Activated CD8-positive, alpha-beta memory T cell treated with anti-CD3 and anti-CD28 coated beads, Interleukin-2, amount 10 ng/mL, durations not matched to agents 7 days and 5 days (primary cell): ENCODE measurements around the gene RNF2. TPM values are rescaled to one million over a fixed set of nuclear protein-coding genes. Genes with fewer than 3 reads are reported as not detected.
"Not testable (repeated sequence)": the region's sequence is repeated elsewhere in the genome, so short reads cannot be mapped to it uniquely, and the experiment has no call there.

Experiments
- ATAC-seq: fragments of 150-1000 bp; cut with Tn5 transposase; one replicate; pipeline ENCODE4 v1.10.0; 2021; ENCODE audit warnings: moderate library complexity
- CTCF ChIA-PET: fragments of 350-600 bp; sonication (Branson Sonifier 250); formaldehyde crosslinking; loops from one replicate; lab custom pipeline; 2021; ENCODE audit warnings: antibody characterized with exemption; lab: Charles Lee
- DNase-seq: peaks from one replicate; pipeline ENCODE4 v3.0.0-alpha.2; 2020
- H3K27ac Mint-ChIP-seq: one replicate; pipeline ENCODE4 v1.8.0; 2021; ENCODE audit warnings: mild to moderate bottlenecking, mixed read lengths
- H3K27me3 Mint-ChIP-seq: one replicate; pipeline ENCODE4 v1.8.0; 2021; ENCODE audit warnings: mixed read lengths
- H3K36me3 Mint-ChIP-seq: one replicate; pipeline ENCODE4 v1.8.0; 2021; ENCODE audit warnings: mild to moderate bottlenecking, mixed read lengths
- H3K4me1 Mint-ChIP-seq: one replicate; pipeline ENCODE4 v1.8.0; 2021; ENCODE audit warnings: mixed read lengths
- H3K4me3 Mint-ChIP-seq: one replicate; pipeline ENCODE4 v1.8.0; 2021; ENCODE audit warnings: mild to moderate bottlenecking, moderate library complexity, mixed read lengths
- H3K9me3 Mint-ChIP-seq: one replicate; pipeline ENCODE4 v1.8.0; 2022; ENCODE audit warnings: low read depth, mixed read lengths
- total RNA-seq, 2 experiments: library from RNA; stranded (reverse); gene quantifications; one replicate each; pipeline ENCODE4 v1.2.3, GENCODE V29; 2021

RNF2 gene
- total RNA-seq, 2 experiments from 2014 or later, result 16.1 to 24.9 TPM

DNA sequence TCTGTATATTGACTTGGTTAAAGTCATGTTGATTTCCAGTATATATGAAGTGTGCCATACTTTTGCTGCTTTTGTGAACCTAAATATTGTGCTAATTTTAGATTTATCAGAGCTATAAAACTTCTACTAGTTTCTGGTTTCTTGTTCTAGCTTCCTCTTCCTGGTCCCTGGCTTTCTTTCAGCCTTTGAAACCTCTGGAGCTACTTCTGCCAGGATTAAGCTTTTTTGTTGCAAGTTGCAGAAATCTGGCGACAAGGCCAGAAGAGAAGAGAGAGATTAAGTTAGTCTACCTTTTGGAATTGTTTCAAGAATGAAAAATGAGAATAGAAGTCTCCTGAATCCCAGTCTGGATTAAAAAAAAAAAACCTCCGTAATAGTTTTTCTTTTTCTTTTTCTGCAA, 13.5 kb downstream of the RNF2 start:
- H3K4me3 Mint-ChIP-seq, result no peak overlapping the region

DNA sequence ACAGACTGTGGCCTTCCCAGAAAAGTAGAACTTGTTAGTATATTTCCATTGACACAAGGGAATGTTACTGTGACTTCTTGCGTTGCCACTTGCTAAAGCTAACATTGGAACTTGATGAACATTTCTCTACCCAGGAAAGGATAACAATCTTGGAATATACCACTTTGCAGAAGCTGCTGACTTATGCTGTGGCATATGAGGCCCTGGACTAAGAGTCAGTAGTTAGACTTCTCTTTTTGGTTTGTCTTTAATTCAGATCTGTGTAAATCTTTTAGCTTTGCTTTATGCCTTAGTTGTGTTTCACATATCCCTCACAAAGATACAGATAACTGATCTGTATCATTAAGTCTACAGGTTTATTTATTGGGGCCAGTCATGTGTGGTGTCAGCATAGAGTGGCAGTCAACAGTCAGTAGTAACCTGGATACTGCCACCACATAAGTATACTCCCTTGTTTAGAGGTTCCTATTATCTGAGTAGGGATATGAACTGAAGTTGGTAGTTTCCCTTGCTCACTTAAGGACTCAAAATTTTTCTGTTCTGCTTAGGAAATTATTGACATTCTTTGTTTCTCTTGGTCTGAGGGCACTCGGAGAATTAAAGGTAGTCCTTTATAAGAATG, 14.7 kb downstream of the RNF2 start:
- Mint-ChIP-seq H3K4me3 (no peak overlapping the region), H3K36me3 (peaks cover 23% of the 10 kb centered on the region), H3K4me1 (peaks cover 9% of the 10 kb centered on the region), H3K9me3 (no peaks in the 10 kb centered on the region), H3K27ac (no peak overlapping the region), H3K27me3 (no peaks in the 10 kb centered on the region)
- no peak for DNase-seq
- CTCF ChIA-PET, result interaction anchor here (0.8 to 1.0 kb wide), 2 partner anchors 9 to 12 kb away, joined by 3 read pairs; no protein-coding TSS in a partner anchor
- no peak for ATAC-seq

More for the DNA sequence above, 13.5 kb downstream of the RNF2 start:
- no peaks in the 10 kb centered on the region for H3K27me3 Mint-ChIP-seq
- peaks cover 9% of the 10 kb centered on the region for H3K4me1 Mint-ChIP-seq
- no peak overlapping the region for H3K27ac Mint-ChIP-seq
- H3K9me3 Mint-ChIP-seq, result no peaks in the 10 kb centered on the region
- no peak for DNase-seq
- no peak for ATAC-seq
- CTCF ChIA-PET, result interaction anchor here (0.9 kb wide), 1 partner anchor 14 kb away, joined by 3 read pairs; no protein-coding TSS in a partner anchor
- peaks cover 20% of the 10 kb centered on the region for H3K36me3 Mint-ChIP-seq

DNA sequence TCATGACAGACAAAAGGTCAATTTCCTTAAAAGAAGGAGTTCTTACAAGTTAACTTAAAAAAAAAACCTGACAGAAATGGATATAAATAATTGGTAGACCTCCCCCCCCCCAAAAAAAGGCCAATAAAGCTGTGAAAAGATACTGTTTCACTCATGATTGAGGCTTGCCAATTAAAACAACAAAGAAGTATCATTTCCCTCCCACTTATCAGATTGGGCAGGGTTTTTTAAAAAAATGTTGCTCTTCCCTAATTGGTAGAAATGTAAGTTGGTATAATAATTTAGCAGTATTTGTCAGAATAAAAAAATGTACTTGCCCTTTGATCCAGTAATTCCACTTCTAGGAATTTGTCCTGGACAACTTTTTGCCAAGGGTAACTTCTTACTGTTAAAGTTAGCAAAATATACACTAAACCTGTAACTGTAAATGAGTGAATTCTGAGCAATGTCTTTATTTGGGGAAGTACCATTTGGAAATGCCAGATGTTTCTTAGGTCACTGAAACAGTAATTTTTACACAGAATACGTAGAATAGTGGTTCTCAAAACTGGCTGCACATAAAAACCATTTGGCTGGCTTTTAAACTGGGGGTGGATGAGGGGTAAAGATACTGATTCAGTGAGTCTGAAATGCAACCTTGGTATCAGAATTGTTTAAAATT, 17.5 kb downstream of the RNF2 start:
- H3K4me1 Mint-ChIP-seq, result peaks cover 7% of the 10 kb centered on the region
- peaks cover 32% of the 10 kb centered on the region for H3K36me3 Mint-ChIP-seq
- DNase-seq (no peak), ATAC-seq (no peak)
- H3K27me3 Mint-ChIP-seq, result no peaks in the 10 kb centered on the region
- H3K9me3 Mint-ChIP-seq, result no peaks in the 10 kb centered on the region
- H3K4me3 Mint-ChIP-seq, result no peak overlapping the region
- CTCF ChIA-PET, result no interaction called here
- no peak overlapping the region for H3K27ac Mint-ChIP-seq

DNA sequence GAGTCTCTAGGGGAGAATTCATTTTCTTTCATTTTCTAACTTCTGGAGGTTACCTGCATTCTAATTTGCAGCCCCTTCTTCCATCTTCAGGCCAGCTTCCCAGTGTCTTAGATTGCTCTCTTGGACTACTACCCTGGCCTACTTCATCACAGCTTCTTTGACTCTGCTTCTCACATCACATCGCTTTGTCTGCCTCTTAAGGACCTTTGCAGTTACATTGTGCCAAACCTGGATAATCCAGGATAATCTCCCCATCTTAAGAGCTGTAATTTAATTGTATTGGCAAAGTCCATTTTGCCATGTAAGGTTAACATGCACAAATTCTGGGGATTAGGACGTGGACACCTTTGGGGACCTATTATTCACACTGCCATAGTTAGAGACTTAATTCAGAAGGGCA, 18.4 kb downstream of the RNF2 start:
- no peak overlapping the region for H3K4me3 Mint-ChIP-seq
- ATAC-seq (no peak), DNase-seq (no peak)
- CTCF ChIA-PET, result interaction anchor here (1.0 kb wide), 1 partner anchor 81 kb away, joined by 3 read pairs; no protein-coding TSS in a partner anchor
- peaks cover 36% of the 10 kb centered on the region for H3K36me3 Mint-ChIP-seq
- no peaks in the 10 kb centered on the region for H3K9me3 Mint-ChIP-seq
- no peaks in the 10 kb centered on the region for H3K27me3 Mint-ChIP-seq
- peaks cover 11% of the 10 kb centered on the region for H3K4me1 Mint-ChIP-seq
- no peak overlapping the region for H3K27ac Mint-ChIP-seq

GRCh38 chr1:185065006-185065405, 19.6 kb downstream of the RNF2 start:
- not testable (repeated sequence) for DNase-seq, H3K27me3 Mint-ChIP-seq, H3K4me3 Mint-ChIP-seq, H3K9me3 Mint-ChIP-seq, H3K27ac Mint-ChIP-seq, ATAC-seq
- Mint-ChIP-seq H3K4me1 (peaks cover 11% of the 10 kb centered on the region), H3K36me3 (peaks cover 38% of the 10 kb centered on the region)
- CTCF ChIA-PET, result interaction anchor here (1.0 kb wide), 1 partner anchor 70 kb away, joined by 3 read pairs; no protein-coding TSS in a partner anchor

- Mint-ChIP-seq H3K27ac (no peak overlapping the region), H3K4me1 (peaks cover 11% of the 10 kb centered on the region), H3K9me3 (no peaks in the 10 kb centered on the region), H3K4me3 (no peak overlapping the region), H3K36me3 (peaks cover 37% of the 10 kb centered on the region), H3K27me3 (no peaks in the 10 kb centered on the region)
- no peak for DNase-seq
- CTCF ChIA-PET, result interaction anchor here (1.3 kb wide), 1 partner anchor 615 kb away, joined by 4 read pairs; no protein-coding TSS in a partner anchor
- no peak for ATAC-seq
These were observed 20.8 kb downstream of the RNF2 start for GRCh38 chr1:185066181-185066580.

GRCh38 chr1:185068341-185068740, 23.0 kb downstream of the RNF2 start:
- ATAC-seq, result no peak

GRCh38 chr1:185069202-185069772, 23.9 kb downstream of the RNF2 start:
- H3K4me3 Mint-ChIP-seq, result no peak overlapping the region
- DNase-seq, result no peak
- H3K9me3 Mint-ChIP-seq, result no peaks in the 10 kb centered on the region
- no peak for ATAC-seq
- peaks cover 36% of the 10 kb centered on the region for H3K36me3 Mint-ChIP-seq
- H3K4me1 Mint-ChIP-seq, result peaks cover 4% of the 10 kb centered on the region
- CTCF ChIA-PET, result interaction anchor here (1.1 to 1.3 kb wide), 2 partner anchors 9 to 23 kb away, joined by 3 read pairs; partner anchors contain the start of gene RNF2
- H3K27me3 Mint-ChIP-seq, result no peaks in the 10 kb centered on the region
- no peak overlapping the region for H3K27ac Mint-ChIP-seq

More at GRCh38 chr1:185068341-185068740, 23.0 kb downstream of the RNF2 start:
- peaks cover 38% of the 10 kb centered on the region for H3K36me3 Mint-ChIP-seq
- no peaks in the 10 kb centered on the region for H3K9me3 Mint-ChIP-seq
- H3K4me1 Mint-ChIP-seq, result peaks cover 4% of the 10 kb centered on the region
- H3K27ac Mint-ChIP-seq, result no peak overlapping the region
- no peak overlapping the region for H3K4me3 Mint-ChIP-seq
- CTCF ChIA-PET, result interaction anchor here (1.1 kb wide), 1 partner anchor 23 kb away, joined by 3 read pairs; the partner anchor contains the start of gene RNF2
- DNase-seq, result no peak
- no peaks in the 10 kb centered on the region for H3K27me3 Mint-ChIP-seq

DNA sequence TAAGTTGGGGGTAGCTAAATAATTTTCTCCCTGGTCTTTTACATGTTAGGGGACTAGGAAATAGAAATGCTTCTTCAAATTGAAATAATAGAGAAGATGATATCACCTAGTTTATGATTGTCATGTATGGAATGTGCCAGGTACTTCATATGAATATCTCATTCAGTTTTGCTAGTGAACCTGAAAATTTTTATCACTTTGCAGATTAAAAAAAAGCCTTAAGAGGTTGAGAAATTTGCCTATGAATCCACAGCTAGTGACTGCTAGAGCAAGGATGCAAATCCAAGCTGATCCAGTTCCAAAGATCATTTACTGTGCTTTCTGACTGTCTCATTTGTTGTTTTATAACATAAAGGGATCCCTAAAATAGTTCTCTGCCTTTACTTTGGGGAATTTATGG, 24.7 kb downstream of the RNF2 start:
- H3K9me3 Mint-ChIP-seq, result no peaks in the 10 kb centered on the region
- peaks cover 4% of the 10 kb centered on the region for H3K4me1 Mint-ChIP-seq
- CTCF ChIA-PET, result interaction anchor here (0.8 to 1.3 kb wide), 2 partner anchors 10 to 14 kb away, joined by 3 read pairs; no protein-coding TSS in a partner anchor
- H3K36me3 Mint-ChIP-seq, result peaks cover 33% of the 10 kb centered on the region
- no peaks in the 10 kb centered on the region for H3K27me3 Mint-ChIP-seq
- H3K4me3 Mint-ChIP-seq, result no peak overlapping the region
- no peak overlapping the region for H3K27ac Mint-ChIP-seq
- DNase-seq, result no peak
- ATAC-seq, result no peak

GRCh38 chr1:185073725-185074124, 28.4 kb downstream of the RNF2 start:
- no peaks in the 10 kb centered on the region for H3K4me1 Mint-ChIP-seq
- H3K27me3 Mint-ChIP-seq, result no peaks in the 10 kb centered on the region
- DNase-seq (no peak), ATAC-seq (no peak)
- no peak overlapping the region for H3K4me3 Mint-ChIP-seq
- no peak overlapping the region for H3K27ac Mint-ChIP-seq
- peaks cover 6% of the 10 kb centered on the region for H3K9me3 Mint-ChIP-seq
- H3K36me3 Mint-ChIP-seq, result peaks cover 22% of the 10 kb centered on the region
- CTCF ChIA-PET, result interaction anchor here (0.9 kb wide), 1 partner anchor 15 kb away, joined by 3 read pairs; no protein-coding TSS in a partner anchor

DNA sequence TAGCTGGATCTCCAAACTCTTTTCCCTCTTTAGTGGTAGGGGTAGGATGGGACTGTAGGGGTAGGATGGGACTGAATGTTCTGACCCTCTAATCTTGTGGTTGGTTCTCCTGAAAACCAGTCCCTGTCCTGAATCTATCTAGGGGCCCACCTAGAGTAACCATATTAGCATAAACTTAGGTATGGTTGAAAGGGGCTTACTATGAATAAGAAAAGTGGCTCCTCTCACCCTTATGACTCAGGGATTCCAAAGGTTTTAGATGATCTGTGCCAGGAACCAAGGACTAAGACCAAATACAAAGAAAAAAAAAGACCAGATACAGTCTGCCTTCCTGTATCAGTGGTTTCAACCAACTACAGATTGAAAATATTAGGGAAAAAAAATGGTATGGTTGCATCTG, 28.9 kb downstream of the RNF2 start:
- CTCF ChIA-PET, result no interaction called here
- ATAC-seq, result no peak
- H3K9me3 Mint-ChIP-seq, result peaks cover 6% of the 10 kb centered on the region
- no peaks in the 10 kb centered on the region for H3K27me3 Mint-ChIP-seq
- no peaks in the 10 kb centered on the region for H3K4me1 Mint-ChIP-seq
- no peak overlapping the region for H3K4me3 Mint-ChIP-seq
- DNase-seq, result no peak
- peaks cover 20% of the 10 kb centered on the region for H3K36me3 Mint-ChIP-seq
- no peak overlapping the region for H3K27ac Mint-ChIP-seq

GRCh38 chr1:185075476-185075875, 30.1 kb downstream of the RNF2 start:
- Mint-ChIP-seq H3K9me3 (peaks cover 8% of the 10 kb centered on the region), H3K27me3 (no peaks in the 10 kb centered on the region), H3K4me1 (no peaks in the 10 kb centered on the region), H3K36me3 (peaks cover 21% of the 10 kb centered on the region), H3K4me3 (no peak overlapping the region), H3K27ac (no peak overlapping the region)
- CTCF ChIA-PET, result no interaction called here
- DNase-seq, result no peak
- ATAC-seq, result no peak

- no peak for ATAC-seq
- peaks cover 11% of the 10 kb centered on the region for H3K9me3 Mint-ChIP-seq
- H3K4me1 Mint-ChIP-seq, result no peaks in the 10 kb centered on the region
- no peaks in the 10 kb centered on the region for H3K27me3 Mint-ChIP-seq
- H3K4me3 Mint-ChIP-seq, result no peak overlapping the region
- DNase-seq, result no peak
- CTCF ChIA-PET, result interaction anchor here (0.6 to 1.1 kb wide), 2 partner anchors 20 to 272 kb away, joined by 3 to 4 read pairs; no protein-coding TSS in a partner anchor
- H3K36me3 Mint-ChIP-seq, result peaks cover 19% of the 10 kb centered on the region
- H3K27ac Mint-ChIP-seq, result no peak overlapping the region
These were observed 32.0 kb downstream of the RNF2 start for GRCh38 chr1:185077374-185077773.
